ENCODE data around the gene CFAP54. TPM values are rescaled to one million over a fixed set of nuclear protein-coding genes. Genes with fewer than 3 reads are reported as not detected.

Gene CFAP54
- total and polyA plus RNA-seq, 2 of the 4 experiments (the other 2 are of a cell fraction) = 0.18 to 0.41 TPM

GRCh38 chr12:96501908-96502307, 12.5 kb downstream of the CFAP54 start:
- no peak overlapping the region for H3K9ac ChIP-seq (ENCODE audit: low read depth, low read length)
- dilution Hi-C loops (cut with HindIII; ENCODE audit: low sequenced_read_pairs, unreplicated experiment) = no loop called here

More at GRCh38 chr12:96501908-96502307, 12.5 kb downstream of the CFAP54 start:
- H3K9me3 ChIP-seq (ENCODE audit: control insufficient read depth, insufficient read depth, low read length) = no peaks in the 10 kb centered on the region
- H3K23ac ChIP-seq (ENCODE audit: low read depth, low read length) = no peak overlapping the region
- peaks cover 8% of the 10 kb centered on the region for H3K4me1 ChIP-seq (ENCODE audit: control insufficient read depth, insufficient read depth, low read length)
- H3K56ac ChIP-seq (ENCODE audit: extremely low read depth, insufficient read depth, low read length) = no peak overlapping the region
- H3K27ac ChIP-seq (ENCODE audit: insufficient read depth, low read length) = no peak overlapping the region
- H3K4me3 ChIP-seq (ENCODE audit: insufficient read depth, low read depth, low read length) = no peak overlapping the region
- H2AK5ac ChIP-seq (ENCODE audit: low read depth, low read length) = 0 out of 2 replicates have a peak overlapping the region, but pooled peaks have one; percentile 39
- 0 out of 2 replicates have a peak overlapping the region, but pooled peaks have one; percentile 83 for H3K4ac ChIP-seq (ENCODE audit: low read depth, low read length)
- H4K20me1 ChIP-seq (ENCODE audit: insufficient read depth, low read length) = no peaks in the 10 kb centered on the region
- DNase-seq (no peak), ATAC-seq (ENCODE audit: low read depth) (no peak)
- no peak overlapping the region for H3K4me2 ChIP-seq (ENCODE audit: low read depth, low read length)
- intact Hi-C loops (cut with micrococcal nuclease) = no loop called here
- H4K91ac ChIP-seq (ENCODE audit: insufficient read depth, low read depth, low read length) = no peak overlapping the region
- no peaks in the 10 kb centered on the region for H3K27me3 ChIP-seq (ENCODE audit: control insufficient read depth, insufficient read depth, low read length)
- BruUV-seq (replicated peaks) = no TSS peak
- TF ChIP-seq BHLHE40 (IDR thresholded peaks at IDR 0.05; ENCODE audit: low read depth, low read length) (no peak), CTCF (conservative IDR thresholded peaks at IDR 0.05; ENCODE audit: low read depth, low read length) (no peak), SMC3 (IDR thresholded peaks at IDR 0.05; ENCODE audit: low read depth, low read length) (no peak), MAZ (IDR thresholded peaks at IDR 0.05; ENCODE audit: borderline replicate concordance, low read depth, low read length) (no peak)
- ChIA-PET POLR2A (ENCODE audit: unreplicated experiment) (no interaction called here), CTCF (interaction anchor here (0.5 to 1.3 kb wide), 4 partner anchors 13 to 1400 kb away, joined by 3 to 4 read pairs (median 4); no protein-coding TSS in a partner anchor)
- H4K5ac ChIP-seq (ENCODE audit: low read depth, low read length) = peak overlapping the region; percentile 54; the same call in 1 of the 2 replicates
- no peaks in the 10 kb centered on the region for H3K79me1 ChIP-seq (ENCODE audit: low read depth in 1 of 2, low read length in 2 of 2)
- H4K8ac ChIP-seq (ENCODE audit: low read depth in 2 of 2, low read length in 2 of 2) = no peak overlapping the region; a peak in 2 of 4 replicates
- H2BK15ac ChIP-seq (ENCODE audit: low read depth, low read length) = peak overlapping the region; percentile 85; the same call in 2 of the 3 replicates
- peak overlapping the region; percentile 79 for H3K18ac ChIP-seq (ENCODE audit: low read depth, low read length)
- no peak overlapping the region for H2AK9ac ChIP-seq (replicated peaks; ENCODE audit: low read depth, low read length, poor library complexity)
- H2BK20ac ChIP-seq (ENCODE audit: low read depth, low read length) = peak overlapping the region; percentile 27; the same call in 1 of the 2 replicates
- H3K36me3 ChIP-seq (ENCODE audit: control insufficient read depth, insufficient read depth, low read length) = no peaks in the 10 kb centered on the region
- in situ Hi-C loops (cut with MboI; ENCODE audit: low sequenced_read_pairs) = no loop called here
- peaks cover 6% of the 10 kb centered on the region; the same call in 1 of the 2 replicates for H3K9me1 ChIP-seq (ENCODE audit: insufficient read depth, low read length)
- peak overlapping the region; percentile 87 for H2BK5ac ChIP-seq (ENCODE audit: low read depth, low read length, poor library complexity, severe bottlenecking)
- peak overlapping the region; percentile 36 for H3K14ac ChIP-seq (replicated peaks; ENCODE audit: low read depth, low read length)
- H2BK120ac ChIP-seq (ENCODE audit: low read depth, low read length) = peak overlapping the region; percentile 62
- no peak overlapping the region for H2AFZ ChIP-seq (replicated peaks; ENCODE audit: low read length, poor library complexity)

Data from IMR-90 (cell line).